ENCODE data around the gene GULP1. TPM values are rescaled to one million over a fixed set of nuclear protein-coding genes. Genes with fewer than 3 reads are reported as not detected.
"Not testable (repeated sequence)": the region's sequence is repeated elsewhere in the genome, so short reads cannot be mapped to it uniquely, and the experiment has no call there.

Gene GULP1
- total RNA-seq, 1 experiment from 2014 or later, result 75.1 TPM

DNA sequence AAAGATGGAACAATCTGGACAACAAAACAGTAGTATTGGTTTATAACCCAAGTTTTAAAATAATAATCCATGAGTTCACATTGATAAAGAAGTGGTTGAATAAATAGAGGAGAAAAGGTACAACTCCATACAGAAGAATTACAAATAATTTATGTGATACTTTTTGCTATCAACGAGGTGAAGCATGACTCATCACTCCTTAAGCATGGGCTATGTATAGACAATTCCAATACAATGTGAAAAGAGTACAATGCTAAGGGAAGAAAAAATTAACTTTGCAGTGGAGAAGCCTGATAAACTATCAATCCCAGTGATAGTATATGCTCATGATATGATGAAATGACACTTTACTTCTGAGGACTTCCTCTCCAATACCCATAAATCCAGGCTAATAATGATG lies 312.9 kb downstream of the GULP1 start:
- TF ChIP-seq IRF1 (CRISPR knock-in tag; IDR thresholded peaks at IDR 0.05) (no peak), MXD4 (CRISPR knock-in tag; IDR thresholded peaks at IDR 0.05; ENCODE audit: borderline replicate concordance) (no peak), ZNF232 (CRISPR knock-in tag; IDR thresholded peaks at IDR 0.05) (no peak), SOX15 (CRISPR knock-in tag; IDR thresholded peaks at IDR 0.05) (no peak)
- TF ChIP-seq, protein P1, sequence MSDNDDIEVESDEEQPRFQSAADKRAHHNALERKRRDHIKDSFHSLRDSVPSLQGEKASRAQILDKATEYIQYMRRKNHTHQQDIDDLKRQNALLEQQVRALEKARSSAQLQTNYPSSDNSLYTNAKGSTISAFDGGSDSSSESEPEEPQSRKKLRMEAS (CRISPR knock-in tag; IDR thresholded peaks at IDR 0.05), result no peak
- TF ChIP-seq, protein P2, sequence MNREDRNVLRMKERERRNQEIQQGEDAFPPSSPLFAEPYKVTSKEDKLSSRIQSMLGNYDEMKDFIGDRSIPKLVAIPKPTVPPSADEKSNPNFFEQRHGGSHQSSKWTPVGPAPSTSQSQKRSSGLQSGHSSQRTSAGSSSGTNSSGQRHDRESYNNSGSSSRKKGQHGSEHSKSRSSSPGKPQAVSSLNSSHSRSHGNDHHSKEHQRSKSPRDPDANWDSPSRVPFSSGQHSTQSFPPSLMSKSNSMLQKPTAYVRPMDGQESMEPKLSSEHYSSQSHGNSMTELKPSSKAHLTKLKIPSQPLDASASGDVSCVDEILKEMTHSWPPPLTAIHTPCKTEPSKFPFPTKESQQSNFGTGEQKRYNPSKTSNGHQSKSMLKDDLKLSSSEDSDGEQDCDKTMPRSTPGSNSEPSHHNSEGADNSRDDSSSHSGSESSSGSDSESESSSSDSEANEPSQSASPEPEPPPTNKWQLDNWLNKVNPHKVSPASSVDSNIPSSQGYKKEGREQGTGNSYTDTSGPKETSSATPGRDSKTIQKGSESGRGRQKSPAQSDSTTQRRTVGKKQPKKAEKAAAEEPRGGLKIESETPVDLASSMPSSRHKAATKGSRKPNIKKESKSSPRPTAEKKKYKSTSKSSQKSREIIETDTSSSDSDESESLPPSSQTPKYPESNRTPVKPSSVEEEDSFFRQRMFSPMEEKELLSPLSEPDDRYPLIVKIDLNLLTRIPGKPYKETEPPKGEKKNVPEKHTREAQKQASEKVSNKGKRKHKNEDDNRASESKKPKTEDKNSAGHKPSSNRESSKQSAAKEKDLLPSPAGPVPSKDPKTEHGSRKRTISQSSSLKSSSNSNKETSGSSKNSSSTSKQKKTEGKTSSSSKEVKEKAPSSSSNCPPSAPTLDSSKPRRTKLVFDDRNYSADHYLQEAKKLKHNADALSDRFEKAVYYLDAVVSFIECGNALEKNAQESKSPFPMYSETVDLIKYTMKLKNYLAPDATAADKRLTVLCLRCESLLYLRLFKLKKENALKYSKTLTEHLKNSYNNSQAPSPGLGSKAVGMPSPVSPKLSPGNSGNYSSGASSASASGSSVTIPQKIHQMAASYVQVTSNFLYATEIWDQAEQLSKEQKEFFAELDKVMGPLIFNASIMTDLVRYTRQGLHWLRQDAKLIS (CRISPR knock-in tag; IDR thresholded peaks at IDR 0.05; ENCODE audit: borderline replicate concordance), result no peak
- TF ChIP-seq, protein P3, sequence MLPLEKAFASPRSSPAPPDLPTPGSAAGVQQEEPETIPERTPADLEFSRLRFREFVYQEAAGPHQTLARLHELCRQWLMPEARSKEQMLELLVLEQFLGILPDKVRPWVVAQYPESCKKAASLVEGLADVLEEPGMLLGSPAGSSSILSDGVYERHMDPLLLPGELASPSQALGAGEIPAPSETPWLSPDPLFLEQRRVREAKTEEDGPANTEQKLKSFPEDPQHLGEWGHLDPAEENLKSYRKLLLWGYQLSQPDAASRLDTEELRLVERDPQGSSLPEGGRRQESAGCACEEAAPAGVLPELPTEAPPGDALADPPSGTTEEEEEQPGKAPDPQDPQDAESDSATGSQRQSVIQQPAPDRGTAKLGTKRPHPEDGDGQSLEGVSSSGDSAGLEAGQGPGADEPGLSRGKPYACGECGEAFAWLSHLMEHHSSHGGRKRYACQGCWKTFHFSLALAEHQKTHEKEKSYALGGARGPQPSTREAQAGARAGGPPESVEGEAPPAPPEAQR (CRISPR knock-in tag; IDR thresholded peaks at IDR 0.05), result no peak
- TF ChIP-seq, protein P4, sequence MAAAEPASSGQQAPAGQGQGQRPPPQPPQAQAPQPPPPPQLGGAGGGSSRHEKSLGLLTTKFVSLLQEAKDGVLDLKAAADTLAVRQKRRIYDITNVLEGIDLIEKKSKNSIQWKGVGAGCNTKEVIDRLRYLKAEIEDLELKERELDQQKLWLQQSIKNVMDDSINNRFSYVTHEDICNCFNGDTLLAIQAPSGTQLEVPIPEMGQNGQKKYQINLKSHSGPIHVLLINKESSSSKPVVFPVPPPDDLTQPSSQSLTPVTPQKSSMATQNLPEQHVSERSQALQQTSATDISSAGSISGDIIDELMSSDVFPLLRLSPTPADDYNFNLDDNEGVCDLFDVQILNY (CRISPR knock-in tag; IDR thresholded peaks at IDR 0.05), result no peak
- ATAC-seq, result no peak
- H3K27ac Mint-ChIP-seq, result no peak overlapping the region
- ChIA-PET CTCF (no interaction called here), POLR2A (no interaction called here)
- DNase-seq (ENCODE audit: low spot score), result no peak
- no peak overlapping the region for H3K4me3 Mint-ChIP-seq
- peaks cover 5% of the 10 kb centered on the region for H3K9me3 Mint-ChIP-seq
- peaks cover 5% of the 10 kb centered on the region for H3K36me3 Mint-ChIP-seq
- H3K27me3 Mint-ChIP-seq (ENCODE audit: low read depth), result no peaks in the 10 kb centered on the region
- peaks cover 20% of the 10 kb centered on the region for H3K4me1 Mint-ChIP-seq

DNA sequence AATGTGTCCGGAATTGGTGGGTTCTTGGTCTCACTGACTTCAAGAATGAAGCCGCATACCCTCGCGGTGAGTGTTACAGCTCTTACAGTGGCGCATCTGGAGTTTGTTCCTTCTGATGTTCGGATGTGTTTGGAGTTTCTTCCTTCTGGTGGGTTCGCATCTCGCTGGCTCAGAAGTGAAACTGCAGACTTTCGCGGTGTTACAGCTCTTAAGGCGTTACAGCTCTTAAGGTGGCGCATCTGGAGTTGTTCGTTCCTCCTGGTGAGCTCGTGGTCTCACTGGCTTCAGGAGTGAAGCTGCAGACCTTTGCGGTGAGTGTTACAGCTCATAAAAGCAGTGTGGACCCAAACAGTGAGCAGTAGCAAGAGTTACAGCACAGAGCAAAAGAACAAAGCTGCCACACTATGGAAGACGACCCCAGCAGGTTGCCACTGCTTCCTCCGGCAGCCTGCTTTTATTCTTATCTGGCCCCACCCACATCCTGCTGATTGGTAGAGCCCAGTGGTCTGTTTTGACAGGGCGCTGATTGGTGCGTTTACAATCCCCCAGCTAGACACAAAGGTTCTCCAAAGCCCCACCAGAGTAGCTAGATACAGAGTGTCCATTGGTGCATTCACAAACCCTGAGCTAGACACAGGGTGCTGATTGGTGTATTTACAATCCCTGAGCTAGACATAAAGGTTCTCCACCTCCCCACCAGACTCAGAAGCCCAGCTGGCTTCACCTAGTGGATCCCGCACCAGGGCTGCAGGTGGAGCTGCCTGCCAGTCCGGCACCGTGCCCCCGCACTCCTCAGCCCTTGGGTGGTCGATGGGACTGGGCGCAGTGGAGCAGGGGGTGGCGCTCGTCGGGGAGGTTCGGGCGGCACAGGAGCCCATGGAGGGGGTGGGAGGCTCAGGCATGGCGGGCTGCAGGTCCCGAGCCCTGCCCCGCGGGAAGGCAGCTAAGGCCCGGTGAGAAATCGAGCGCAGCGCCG lies 314.2 kb downstream of the GULP1 start:
- DNase-seq (ENCODE audit: low spot score); H3K36me3 Mint-ChIP-seq; CTCF ChIA-PET; H3K4me1 Mint-ChIP-seq; POLR2A ChIA-PET; H3K4me3 Mint-ChIP-seq; H3K9me3 Mint-ChIP-seq; H3K27me3 Mint-ChIP-seq (ENCODE audit: low read depth): not testable (repeated sequence)
- ATAC-seq, result peak; percentile 32
- peak; percentile 51 for TF ChIP-seq NFYB (CRISPR knock-in tag; conservative IDR thresholded peaks at IDR 0.05; ENCODE audit: low read depth)
- peak overlapping the region; percentile 18; the same call in 1 of the 2 replicates for H3K27ac Mint-ChIP-seq

DNA sequence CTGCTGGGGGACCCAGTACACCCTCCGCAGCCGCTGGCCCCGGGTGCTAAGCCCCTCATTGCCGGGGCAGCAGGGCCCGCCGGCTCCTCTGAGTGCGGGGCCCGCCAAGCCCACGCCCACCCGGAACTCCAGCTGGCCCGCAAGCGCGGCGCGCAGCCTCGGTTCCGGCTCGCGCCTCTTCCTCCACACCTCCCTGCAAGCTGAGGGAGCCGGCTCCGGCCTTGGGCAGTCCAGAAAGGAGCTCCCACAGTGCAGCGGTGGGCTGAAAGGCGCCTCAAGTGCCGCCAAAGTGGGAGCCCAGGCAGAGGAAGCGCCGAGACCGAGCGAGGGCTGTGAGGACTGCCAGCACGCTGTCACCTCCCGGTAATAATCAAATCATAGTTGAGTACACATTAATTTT lies 314.9 kb downstream of the GULP1 start:
- DNase-seq (ENCODE audit: low spot score); ATAC-seq; H3K27me3 Mint-ChIP-seq (ENCODE audit: low read depth); H3K27ac Mint-ChIP-seq; POLR2A ChIA-PET; H3K36me3 Mint-ChIP-seq; H3K4me1 Mint-ChIP-seq; CTCF ChIA-PET; H3K4me3 Mint-ChIP-seq: not testable (repeated sequence)
- peaks cover 14% of the 10 kb centered on the region for H3K9me3 Mint-ChIP-seq

GRCh38 chr2:188607501-188607900 lies 315.8 kb downstream of the GULP1 start:
- CTCF ChIA-PET, result no interaction called here
- peaks cover 5% of the 10 kb centered on the region for H3K36me3 Mint-ChIP-seq
- POLR2A ChIA-PET, result no interaction called here
- TF ChIP-seq CBFB (CRISPR knock-in tag; IDR thresholded peaks at IDR 0.05; ENCODE audit: low read depth), result no peak
- TF ChIP-seq MLX (CRISPR knock-in tag; IDR thresholded peaks at IDR 0.05), result no peak
- TF ChIP-seq, protein P5, sequence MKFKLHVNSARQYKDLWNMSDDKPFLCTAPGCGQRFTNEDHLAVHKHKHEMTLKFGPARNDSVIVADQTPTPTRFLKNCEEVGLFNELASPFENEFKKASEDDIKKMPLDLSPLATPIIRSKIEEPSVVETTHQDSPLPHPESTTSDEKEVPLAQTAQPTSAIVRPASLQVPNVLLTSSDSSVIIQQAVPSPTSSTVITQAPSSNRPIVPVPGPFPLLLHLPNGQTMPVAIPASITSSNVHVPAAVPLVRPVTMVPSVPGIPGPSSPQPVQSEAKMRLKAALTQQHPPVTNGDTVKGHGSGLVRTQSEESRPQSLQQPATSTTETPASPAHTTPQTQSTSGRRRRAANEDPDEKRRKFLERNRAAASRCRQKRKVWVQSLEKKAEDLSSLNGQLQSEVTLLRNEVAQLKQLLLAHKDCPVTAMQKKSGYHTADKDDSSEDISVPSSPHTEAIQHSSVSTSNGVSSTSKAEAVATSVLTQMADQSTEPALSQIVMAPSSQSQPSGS (CRISPR knock-in tag; IDR thresholded peaks at IDR 0.05; ENCODE audit: borderline replicate concordance, low read depth), result no peak
- TF ChIP-seq SMAD4 (CRISPR knock-in tag; IDR thresholded peaks at IDR 0.05), result no peak
- TF ChIP-seq TP53 (CRISPR knock-in tag; IDR thresholded peaks at IDR 0.05), result no peak
- TF ChIP-seq ZNF138 (CRISPR knock-in tag; conservative IDR thresholded peaks at IDR 0.05), result no peak

More at GRCh38 chr2:188607501-188607900, 315.8 kb downstream of the GULP1 start:
- ATAC-seq (no peak), DNase-seq (ENCODE audit: low spot score) (no peak)
- no peak overlapping the region for H3K27ac Mint-ChIP-seq
- H3K27me3 Mint-ChIP-seq (ENCODE audit: low read depth), result no peaks in the 10 kb centered on the region
- H3K4me3 Mint-ChIP-seq, result no peak overlapping the region
- H3K9me3 Mint-ChIP-seq, result peaks cover 21% of the 10 kb centered on the region
- H3K4me1 Mint-ChIP-seq, result peaks cover 4% of the 10 kb centered on the region

Measured in WTC11 (cell line).